Measurements from ENCODE around the gene ALDH7A1.

The ALDH7A1 gene

GRCh38 chr5:126594748-126595485 lies at the start of gene ALDH7A1:
Gene ALDH7A1, minus strand, starts transcription at chr5:126595219. Its CDS starts 21 bp downstream, at chr5:126595198.
- Histone ChIP-seq H3K36me3 (ENCODE audit: control insufficient read depth in 1 of 2, insufficient read depth in 2 of 2, low read length in 2 of 2) (peaks cover 0 to 4% of the 10 kb centered on the region in 2 donors), H3K27me3 (ENCODE audit: control insufficient read depth in 1 of 2, insufficient read depth in 2 of 2, low read length in 2 of 2) (no peaks in the 10 kb centered on the region), H3K9me3 (ENCODE audit: control insufficient read depth in 1 of 2, low read length in 2 of 2) (no peaks in the 10 kb centered on the region), H3K27ac (ENCODE audit: low read depth, low read length) (peak within 1 kb of the TSS; percentile 47), H3K4me3 (ENCODE audit: low read depth in 1 of 2, low read length in 2 of 2) (peak within 1 kb of the TSS; percentile 80 to 82), H3K9ac (ENCODE audit: low read depth in 1 of 2, low read length in 2 of 2) (peak within 1 kb of the TSS; percentile 50 to 54), H3K4me1 (ENCODE audit: control insufficient read depth in 1 of 2, insufficient read depth in 2 of 2, low read length in 2 of 2) (peaks cover 7 to 8% of the 10 kb centered on the region in 2 donors)

- Histone ChIP-seq H3K9me3 (ENCODE audit: control insufficient read depth in 1 of 2, low read length in 2 of 2) (peaks cover 3 to 5% of the 10 kb centered on the region in 2 donors), H3K27me3 (ENCODE audit: control insufficient read depth in 1 of 2, insufficient read depth in 2 of 2, low read length in 2 of 2) (no peaks in the 10 kb centered on the region), H3K36me3 (ENCODE audit: control insufficient read depth in 1 of 2, insufficient read depth in 2 of 2, low read length in 2 of 2) (no peaks in the 10 kb centered on the region), H3K27ac (ENCODE audit: low read depth, low read length) (no peak overlapping the region), H3K4me1 (ENCODE audit: control insufficient read depth in 1 of 2, insufficient read depth in 2 of 2, low read length in 2 of 2) (no peaks in the 10 kb centered on the region), H3K9ac (ENCODE audit: low read depth in 1 of 2, low read length in 2 of 2) (no peak overlapping the region), H3K4me3 (ENCODE audit: low read depth in 1 of 2, low read length in 2 of 2) (no peak overlapping the region)
Measured at GRCh38 chr5:126641387-126641786, 46.4 kb upstream of the ALDH7A1 start.

- H3K4me1 ChIP-seq (ENCODE audit: control insufficient read depth in 1 of 2, insufficient read depth in 2 of 2, low read length in 2 of 2), result no peaks in the 10 kb centered on the region
- no peak overlapping the region for H3K9ac ChIP-seq (ENCODE audit: low read depth in 1 of 2, low read length in 2 of 2)
- H3K36me3 ChIP-seq (ENCODE audit: control insufficient read depth in 1 of 2, insufficient read depth in 2 of 2, low read length in 2 of 2), result no peaks in the 10 kb centered on the region
- H3K27me3 ChIP-seq (ENCODE audit: control insufficient read depth in 1 of 2, insufficient read depth in 2 of 2, low read length in 2 of 2), result no peaks in the 10 kb centered on the region
- H3K4me3 ChIP-seq (ENCODE audit: low read depth in 1 of 2, low read length in 2 of 2), result no peak overlapping the region
- peaks cover 3 to 5% of the 10 kb centered on the region in 2 donors for H3K9me3 ChIP-seq (ENCODE audit: control insufficient read depth in 1 of 2, low read length in 2 of 2)
- H3K27ac ChIP-seq (ENCODE audit: low read depth, low read length), result no peak overlapping the region
Measured at GRCh38 chr5:126640866-126641265, 45.8 kb upstream of the ALDH7A1 start.

GRCh38 chr5:126636956-126637355 lies 41.9 kb upstream of the ALDH7A1 start:
- Histone ChIP-seq H3K4me1 (ENCODE audit: control insufficient read depth in 1 of 2, insufficient read depth in 2 of 2, low read length in 2 of 2) (no peaks in the 10 kb centered on the region), H3K9me3 (ENCODE audit: control insufficient read depth in 1 of 2, low read length in 2 of 2) (no peaks in the 10 kb centered on the region), H3K9ac (ENCODE audit: low read depth in 1 of 2, low read length in 2 of 2) (no peak overlapping the region), H3K27ac (ENCODE audit: low read depth, low read length) (no peak overlapping the region), H3K4me3 (ENCODE audit: low read depth in 1 of 2, low read length in 2 of 2) (no peak overlapping the region), H3K27me3 (ENCODE audit: control insufficient read depth in 1 of 2, insufficient read depth in 2 of 2, low read length in 2 of 2) (no peaks in the 10 kb centered on the region), H3K36me3 (ENCODE audit: control insufficient read depth in 1 of 2, insufficient read depth in 2 of 2, low read length in 2 of 2) (no peaks in the 10 kb centered on the region)

GRCh38 chr5:126635585-126635984 lies 40.6 kb upstream of the ALDH7A1 start:
- Histone ChIP-seq H3K9me3 (ENCODE audit: control insufficient read depth in 1 of 2, low read length in 2 of 2) (no peaks in the 10 kb centered on the region), H3K36me3 (ENCODE audit: control insufficient read depth in 1 of 2, insufficient read depth in 2 of 2, low read length in 2 of 2) (no peaks in the 10 kb centered on the region), H3K27ac (ENCODE audit: low read depth, low read length) (no peak overlapping the region), H3K4me1 (ENCODE audit: control insufficient read depth in 1 of 2, insufficient read depth in 2 of 2, low read length in 2 of 2) (no peaks in the 10 kb centered on the region), H3K27me3 (ENCODE audit: control insufficient read depth in 1 of 2, insufficient read depth in 2 of 2, low read length in 2 of 2) (no peaks in the 10 kb centered on the region), H3K9ac (ENCODE audit: low read depth in 1 of 2, low read length in 2 of 2) (no peak overlapping the region), H3K4me3 (ENCODE audit: low read depth in 1 of 2, low read length in 2 of 2) (no peak overlapping the region)

- no peaks in the 10 kb centered on the region for H3K9me3 ChIP-seq (ENCODE audit: control insufficient read depth in 1 of 2, low read length in 2 of 2)
- H3K4me1 ChIP-seq (ENCODE audit: control insufficient read depth in 1 of 2, insufficient read depth in 2 of 2, low read length in 2 of 2), result no peaks in the 10 kb centered on the region
- H3K4me3 ChIP-seq (ENCODE audit: low read depth in 1 of 2, low read length in 2 of 2), result no peak overlapping the region
- no peaks in the 10 kb centered on the region for H3K36me3 ChIP-seq (ENCODE audit: control insufficient read depth in 1 of 2, insufficient read depth in 2 of 2, low read length in 2 of 2)
- no peak overlapping the region for H3K9ac ChIP-seq (ENCODE audit: low read depth in 1 of 2, low read length in 2 of 2)
- no peaks in the 10 kb centered on the region for H3K27me3 ChIP-seq (ENCODE audit: control insufficient read depth in 1 of 2, insufficient read depth in 2 of 2, low read length in 2 of 2)
- H3K27ac ChIP-seq (ENCODE audit: low read depth, low read length), result no peak overlapping the region
Measured at GRCh38 chr5:126633552-126633951, 38.5 kb upstream of the ALDH7A1 start.

- no peak overlapping the region for H3K9ac ChIP-seq (ENCODE audit: low read depth in 1 of 2, low read length in 2 of 2)
- H3K9me3 ChIP-seq (ENCODE audit: control insufficient read depth in 1 of 2, low read length in 2 of 2), result no peaks in the 10 kb centered on the region
- H3K36me3 ChIP-seq (ENCODE audit: control insufficient read depth in 1 of 2, insufficient read depth in 2 of 2, low read length in 2 of 2), result no peaks in the 10 kb centered on the region
- H3K4me3 ChIP-seq (ENCODE audit: low read depth in 1 of 2, low read length in 2 of 2), result no peak overlapping the region
- no peak overlapping the region for H3K27ac ChIP-seq (ENCODE audit: low read depth, low read length)
- H3K27me3 ChIP-seq (ENCODE audit: control insufficient read depth in 1 of 2, insufficient read depth in 2 of 2, low read length in 2 of 2), result no peaks in the 10 kb centered on the region
- H3K4me1 ChIP-seq (ENCODE audit: control insufficient read depth in 1 of 2, insufficient read depth in 2 of 2, low read length in 2 of 2), result no peaks in the 10 kb centered on the region
Measured at GRCh38 chr5:126631920-126632319, 36.9 kb upstream of the ALDH7A1 start.

GRCh38 chr5:126628102-126628501 lies 33.1 kb upstream of the ALDH7A1 start:
- no peaks in the 10 kb centered on the region for H3K4me1 ChIP-seq (ENCODE audit: control insufficient read depth in 1 of 2, insufficient read depth in 2 of 2, low read length in 2 of 2)

GRCh38 chr5:126624534-126624933 lies 29.5 kb upstream of the ALDH7A1 start:
- Histone ChIP-seq H3K4me3 (ENCODE audit: low read depth in 1 of 2, low read length in 2 of 2) (no peak overlapping the region), H3K36me3 (ENCODE audit: control insufficient read depth in 1 of 2, insufficient read depth in 2 of 2, low read length in 2 of 2) (peaks cover 13 to 35% of the 10 kb centered on the region in 2 donors), H3K9me3 (ENCODE audit: control insufficient read depth in 1 of 2, low read length in 2 of 2) (no peaks in the 10 kb centered on the region), H3K27ac (ENCODE audit: low read depth, low read length) (no peak overlapping the region), H3K9ac (ENCODE audit: low read depth in 1 of 2, low read length in 2 of 2) (no peak overlapping the region), H3K27me3 (ENCODE audit: control insufficient read depth in 1 of 2, insufficient read depth in 2 of 2, low read length in 2 of 2) (no peaks in the 10 kb centered on the region), H3K4me1 (ENCODE audit: control insufficient read depth in 1 of 2, insufficient read depth in 2 of 2, low read length in 2 of 2) (no peaks in the 10 kb centered on the region)

More at GRCh38 chr5:126628102-126628501, 33.1 kb upstream of the ALDH7A1 start:
- Histone ChIP-seq H3K9me3 (ENCODE audit: control insufficient read depth in 1 of 2, low read length in 2 of 2) (no peaks in the 10 kb centered on the region), H3K27ac (ENCODE audit: low read depth, low read length) (no peak overlapping the region), H3K9ac (ENCODE audit: low read depth in 1 of 2, low read length in 2 of 2) (no peak overlapping the region), H3K4me3 (ENCODE audit: low read depth in 1 of 2, low read length in 2 of 2) (no peak overlapping the region), H3K36me3 (ENCODE audit: control insufficient read depth in 1 of 2, insufficient read depth in 2 of 2, low read length in 2 of 2) (peaks cover 9 to 20% of the 10 kb centered on the region in 2 donors), H3K27me3 (ENCODE audit: control insufficient read depth in 1 of 2, insufficient read depth in 2 of 2, low read length in 2 of 2) (no peaks in the 10 kb centered on the region)

GRCh38 chr5:126619781-126620180 lies 24.8 kb upstream of the ALDH7A1 start:
- H3K4me1 ChIP-seq (ENCODE audit: control insufficient read depth in 1 of 2, insufficient read depth in 2 of 2, low read length in 2 of 2), result no peaks in the 10 kb centered on the region
- H3K4me3 ChIP-seq (ENCODE audit: low read depth in 1 of 2, low read length in 2 of 2), result no peak overlapping the region
- no peak overlapping the region for H3K9ac ChIP-seq (ENCODE audit: low read depth in 1 of 2, low read length in 2 of 2)
- no peaks in the 10 kb centered on the region for H3K27me3 ChIP-seq (ENCODE audit: control insufficient read depth in 1 of 2, insufficient read depth in 2 of 2, low read length in 2 of 2)
- no peak overlapping the region for H3K27ac ChIP-seq (ENCODE audit: low read depth, low read length)
- H3K9me3 ChIP-seq (ENCODE audit: control insufficient read depth in 1 of 2, low read length in 2 of 2), result no peaks in the 10 kb centered on the region
- peaks cover 9 to 45% of the 10 kb centered on the region in 2 donors for H3K36me3 ChIP-seq (ENCODE audit: control insufficient read depth in 1 of 2, insufficient read depth in 2 of 2, low read length in 2 of 2)

Data from duodenal mucosa (tissue), 2 donors.